ENCODE results near the gene LRP5.

- no peak for TF ChIP-seq CTCF (IDR thresholded peaks at IDR 0.05 in 8 of 11, conservative IDR thresholded peaks at IDR 0.05 in 3 of 11)
- no peak for TF ChIP-seq POLR2A (IDR thresholded peaks at IDR 0.05)
These were observed 124.9 kb downstream of the LRP5 start for GRCh38 chr11:68436985-68437926.
